Heart left ventricle (tissue), 13 donors: ENCODE data around the gene DOCK1.

Source experiments
- CTCF ChIP-seq, 12 donors: fragments of 200-600 bp; sonication (generic) in 4 of 12; IDR thresholded peaks; one replicate each; pipeline versions ENCODE4 v1.5.0 to v1.8.0; 2018 to 2022; ENCODE audit warnings: antibody characterized with exemption in 12 of 12, mild to moderate bottlenecking in 5 of 12
- POLR2A ChIP-seq, 2 donors: fragments of 450-650 bp; IDR thresholded peaks; one replicate each; pipeline ENCODE4 v1.6.1; 2017; ENCODE audit warnings: antibody characterized with exemption in 2 of 2, mild to moderate bottlenecking in 2 of 2, moderate library complexity in 2 of 2
- donor health status: ischemic (EF 13 %, LVEDD 7.1; RV severe dilation, severe dysfunction).
- donor health status: DM: no; HTN: yes; CAD: no.
- donor health status: DM: no; HTN: no; CAD: no.
- donor health status: ischemic (EF 25% LVEDD 6.9; RV normal size, moderate dysfunction).
- donor health status: ischemic (EF 25% LVEDD 5.7; RV mildly dilated, moderate dysfunction).
- donor health status: ischemic (EF 35%, LVEDD 5.7; RV mildly dilated, moderate dysfunction).
- donor health status: nonischemic (EF 11% LVEDD 7.7; RV severe dilation, severe dysfunction).
- donor health status: DM: yes; HTN: yes; CAD: no.
- donor health status: PGD.
- donor health status: ischemic (EF 29% LVEDD 5.4; RV normal size, mild dysfunction).
- donor health status: nonischemic (EF 23%, LVEDD 6.1; RV moderate dilation, normal function).

- TF ChIP-seq CTCF (IDR thresholded peaks at IDR 0.05) (no peak), POLR2A (IDR thresholded peaks at IDR 0.05) (no peak)
Observed at GRCh38 chr10:127310923-127311322, 405.7 kb downstream of the DOCK1 start.
